Measurements from ENCODE around the gene KIF27. TPM values are rescaled to one million over a fixed set of nuclear protein-coding genes. Genes with fewer than 3 reads are reported as not detected.
"Not testable (repeated sequence)": the region's sequence is repeated elsewhere in the genome, so short reads cannot be mapped to it uniquely, and the experiment has no call there.

The KIF27 gene
- total RNA-seq, 1 experiment from 2014 or later: 9.2 TPM

- Histone ChIP-seq H3K27ac (ENCODE audit: low read depth, low read length, poor library complexity, severe bottlenecking) (no peak overlapping the region), H3K9me3 (ENCODE audit: low read depth, low read length, poor library complexity, severe bottlenecking) (no peaks in the 10 kb centered on the region), H3K27me3 (replicated peaks; ENCODE audit: insufficient read depth, low read depth, low read length, poor library complexity) (no peaks in the 10 kb centered on the region), H3K4me3 (ENCODE audit: low read depth, low read length, poor library complexity, severe bottlenecking) (no peak overlapping the region), H3K36me3 (ENCODE audit: insufficient read depth, low read length, poor library complexity, severe bottlenecking) (no peaks in the 10 kb centered on the region), H3K4me1 (ENCODE audit: insufficient read depth, low read length, poor library complexity, severe bottlenecking) (no peaks in the 10 kb centered on the region)
- no peak for DNase-seq (ENCODE audit: low spot score)
- ChIA-PET CTCF (no interaction called here), POLR2A (ENCODE audit: low non-redundant PET) (no interaction called here)
- BruUV-seq (replicated peaks): no TSS peak
- TF ChIP-seq CTCF (conservative IDR thresholded peaks at IDR 0.05; ENCODE audit: low read depth, low read length) (no peak), EZH2 (IDR thresholded peaks at IDR 0.05; ENCODE audit: borderline replicate concordance, low read depth, low read length, poor library complexity, severe bottlenecking) (no peak)
- intact Hi-C loops (cut with micrococcal nuclease; ENCODE audit: unreplicated experiment): loop anchor here (10.0 kb wide), 1 partner anchor 584 kb away; no protein-coding TSS in a partner anchor
These were observed 2.1 kb downstream of the KIF27 start for GRCh38 chr9:83919111-83919510.

- peak; percentile 40 for DNase-seq (ENCODE audit: low spot score)
These were observed 9.0 kb downstream of the KIF27 start for GRCh38 chr9:83912194-83912593.

DNA sequence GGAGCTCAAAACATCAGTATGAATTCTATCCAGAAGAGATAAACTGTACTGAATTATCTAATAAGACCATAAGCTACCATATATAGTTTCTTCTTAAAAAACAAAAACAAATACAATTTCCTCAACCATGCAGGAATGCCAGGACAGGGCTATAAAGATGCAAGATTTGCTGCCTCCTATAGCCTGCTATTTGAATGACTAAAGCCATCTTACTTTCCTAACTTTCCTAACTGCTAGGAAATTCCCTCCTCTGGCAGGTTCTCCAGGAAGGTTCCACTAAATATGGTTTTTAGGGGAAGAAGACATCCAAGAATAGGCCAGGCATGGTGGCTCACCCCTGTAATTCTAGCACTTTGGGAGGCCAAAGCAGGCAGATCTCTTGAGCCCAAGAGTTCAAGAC lies 15.1 kb downstream of the KIF27 start:
- no peak overlapping the region for H3K4me3 ChIP-seq (ENCODE audit: low read depth, low read length, poor library complexity, severe bottlenecking)
- no peak for DNase-seq (ENCODE audit: low spot score)
- no peaks in the 10 kb centered on the region for H3K36me3 ChIP-seq (ENCODE audit: insufficient read depth, low read length, poor library complexity, severe bottlenecking)
- ChIA-PET CTCF (no interaction called here), POLR2A (ENCODE audit: low non-redundant PET) (no interaction called here)
- no peaks in the 10 kb centered on the region for H3K4me1 ChIP-seq (ENCODE audit: insufficient read depth, low read length, poor library complexity, severe bottlenecking)
- H3K27ac ChIP-seq (ENCODE audit: low read depth, low read length, poor library complexity, severe bottlenecking): no peak overlapping the region
- TF ChIP-seq CTCF (conservative IDR thresholded peaks at IDR 0.05; ENCODE audit: low read depth, low read length) (no peak), EZH2 (IDR thresholded peaks at IDR 0.05; ENCODE audit: borderline replicate concordance, low read depth, low read length, poor library complexity, severe bottlenecking) (no peak)
- intact Hi-C loops (cut with micrococcal nuclease; ENCODE audit: unreplicated experiment): no loop called here
- no peaks in the 10 kb centered on the region for H3K9me3 ChIP-seq (ENCODE audit: low read depth, low read length, poor library complexity, severe bottlenecking)
- BruUV-seq (replicated peaks): no TSS peak
- no peaks in the 10 kb centered on the region for H3K27me3 ChIP-seq (replicated peaks; ENCODE audit: insufficient read depth, low read depth, low read length, poor library complexity)

More at GRCh38 chr9:83912194-83912593, 9.0 kb downstream of the KIF27 start:
- peak; percentile 43 for TF ChIP-seq CTCF (conservative IDR thresholded peaks at IDR 0.05; ENCODE audit: low read depth, low read length)
- intact Hi-C loops (cut with micrococcal nuclease; ENCODE audit: unreplicated experiment): loop anchor here (2.0 to 10.0 kb wide), 3 partner anchors 75 to 577 kb away; no protein-coding TSS in a partner anchor
- H3K27ac ChIP-seq (ENCODE audit: low read depth, low read length, poor library complexity, severe bottlenecking); BruUV-seq (replicated peaks); H3K4me1 ChIP-seq (ENCODE audit: insufficient read depth, low read length, poor library complexity, severe bottlenecking); H3K27me3 ChIP-seq (replicated peaks; ENCODE audit: insufficient read depth, low read depth, low read length, poor library complexity); POLR2A ChIA-PET (ENCODE audit: low non-redundant PET); H3K36me3 ChIP-seq (ENCODE audit: insufficient read depth, low read length, poor library complexity, severe bottlenecking); H3K9me3 ChIP-seq (ENCODE audit: low read depth, low read length, poor library complexity, severe bottlenecking); H3K4me3 ChIP-seq (ENCODE audit: low read depth, low read length, poor library complexity, severe bottlenecking): not testable (repeated sequence)
- CTCF ChIA-PET: interaction anchor here (0.9 kb wide), 1 partner anchor 291 kb away, joined by 5 read pairs; no protein-coding TSS in a partner anchor

- H3K4me3 ChIP-seq (ENCODE audit: low read depth, low read length, poor library complexity, severe bottlenecking); DNase-seq (ENCODE audit: low spot score); BruUV-seq (replicated peaks); CTCF ChIA-PET; H3K9me3 ChIP-seq (ENCODE audit: low read depth, low read length, poor library complexity, severe bottlenecking); H3K36me3 ChIP-seq (ENCODE audit: insufficient read depth, low read length, poor library complexity, severe bottlenecking); H3K27ac ChIP-seq (ENCODE audit: low read depth, low read length, poor library complexity, severe bottlenecking); H3K4me1 ChIP-seq (ENCODE audit: insufficient read depth, low read length, poor library complexity, severe bottlenecking); H3K27me3 ChIP-seq (replicated peaks; ENCODE audit: insufficient read depth, low read depth, low read length, poor library complexity); intact Hi-C loops (cut with micrococcal nuclease; ENCODE audit: unreplicated experiment): not testable (repeated sequence)
- POLR2A ChIA-PET (ENCODE audit: low non-redundant PET): interaction anchor here (0.7 kb wide), 1 partner anchor 8 kb away, joined by 4 read pairs; no protein-coding TSS in a partner anchor
These were observed 20.6 kb downstream of the KIF27 start for GRCh38 chr9:83900615-83901014.

DNA sequence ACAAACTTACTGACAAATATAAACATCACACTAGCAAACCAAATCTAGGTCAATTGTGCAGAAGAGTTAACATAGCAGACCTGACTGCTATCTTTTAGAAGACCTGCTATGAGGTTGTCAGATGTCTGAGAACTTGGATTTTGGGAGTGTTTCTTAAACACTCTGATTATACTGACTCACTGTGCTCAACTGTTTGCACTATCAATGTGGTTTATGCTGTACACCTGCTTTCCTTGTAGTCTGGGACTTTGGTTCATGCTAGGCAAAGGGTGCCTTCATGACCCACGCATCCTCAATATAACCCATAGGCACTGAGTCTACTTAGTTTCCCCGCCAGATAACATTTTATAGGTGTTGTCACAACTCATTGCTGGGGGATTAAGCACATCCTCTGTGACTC lies 26.9 kb downstream of the KIF27 start:
- H3K4me1 ChIP-seq (ENCODE audit: insufficient read depth, low read length, poor library complexity, severe bottlenecking); H3K27ac ChIP-seq (ENCODE audit: low read depth, low read length, poor library complexity, severe bottlenecking); H3K4me3 ChIP-seq (ENCODE audit: low read depth, low read length, poor library complexity, severe bottlenecking); H3K27me3 ChIP-seq (replicated peaks; ENCODE audit: insufficient read depth, low read depth, low read length, poor library complexity); H3K9me3 ChIP-seq (ENCODE audit: low read depth, low read length, poor library complexity, severe bottlenecking); intact Hi-C loops (cut with micrococcal nuclease; ENCODE audit: unreplicated experiment); POLR2A ChIA-PET (ENCODE audit: low non-redundant PET); DNase-seq (ENCODE audit: low spot score); H3K36me3 ChIP-seq (ENCODE audit: insufficient read depth, low read length, poor library complexity, severe bottlenecking); BruUV-seq (replicated peaks); CTCF ChIA-PET: not testable (repeated sequence)

Data from A673 (cell line).